SK-N-SH treated with all-trans-retinoic acid at 6 μM for 48 hours (cell line): Measurements from ENCODE around the gene VCP.

Experiments
- ATAC-seq: fragments of 200-7000 bp; cut with Tn5 transposase; 3 replicates; pipeline ENCODE4 v1.9.1; 2020; ENCODE audit warnings: mild to moderate bottlenecking, moderate library complexity
- ARNTL ChIP-seq: fragments of 450-650 bp; formaldehyde crosslinking; IDR thresholded peaks from 2 replicates; pipeline ENCODE4 v1.5.0; 2020; ENCODE audit warnings: low read depth, mild to moderate bottlenecking, moderate library complexity, borderline replicate concordance
- BACH2 ChIP-seq: fragments of 250-450 bp; sonication (Bioruptor Pico); IDR thresholded peaks from 2 replicates; pipeline ENCODE4 v1.9.0; 2021; ENCODE audit warnings: mild to moderate bottlenecking, borderline replicate concordance
- CREB5 ChIP-seq: fragments of 250-450 bp; sonication (Bioruptor Pico); IDR thresholded peaks from 2 replicates; pipeline ENCODE4 v1.5.1; 2020; ENCODE audit warnings: low read depth, mild to moderate bottlenecking, moderate library complexity
- CSDC2 ChIP-seq: fragments of 250-450 bp; sonication (Bioruptor Pico); IDR thresholded peaks from 2 replicates; pipeline ENCODE4 v1.5.0; 2020; ENCODE audit warnings: mild to moderate bottlenecking, moderate library complexity
- ESRRG ChIP-seq: fragments of 250-450 bp; sonication (Bioruptor Pico); IDR thresholded peaks from 2 replicates; pipeline ENCODE4 v1.6.1; 2021; ENCODE audit warnings: mild to moderate bottlenecking
- ISL1 ChIP-seq: fragments of 250-450 bp; sonication (Bioruptor Pico); IDR thresholded peaks from 2 replicates; pipeline ENCODE4 v2.1.2; 2022; ENCODE audit warnings: mild to moderate bottlenecking, moderate library complexity
- OSR1 ChIP-seq: fragments of 250-450 bp; sonication (Bioruptor Pico); IDR thresholded peaks from 2 replicates; pipeline ENCODE4 v1.8.0; 2022; ENCODE audit warnings: moderate library complexity, mild to moderate bottlenecking, inconsistent platforms
- PATZ1 ChIP-seq: fragments of 250-450 bp; sonication (Bioruptor Pico); IDR thresholded peaks from 2 replicates; pipeline ENCODE4 v1.8.0; 2020; ENCODE audit warnings: mild to moderate bottlenecking, moderate library complexity, borderline replicate concordance
- POU6F1 ChIP-seq: fragments of 250-450 bp; sonication (Bioruptor Pico); IDR thresholded peaks from 2 replicates; pipeline ENCODE4 v1.8.0; 2021; ENCODE audit warnings: low read depth, mild to moderate bottlenecking, moderate library complexity, borderline replicate concordance
- PPARA ChIP-seq: fragments of 250-450 bp; sonication (Bioruptor Pico); IDR thresholded peaks from 2 replicates; pipeline ENCODE4 v1.5.0; 2020; ENCODE audit warnings: mild to moderate bottlenecking, borderline replicate concordance
- SNAI2 ChIP-seq: fragments of 250-450 bp; sonication (Bioruptor Pico); IDR thresholded peaks from 2 replicates; pipeline ENCODE4 v1.5.0; 2020; ENCODE audit warnings: mild to moderate bottlenecking, moderate library complexity
- TCF4 ChIP-seq: fragments of 250-450 bp; sonication (Bioruptor Pico); IDR thresholded peaks from 2 replicates; pipeline ENCODE4 v1.8.0; 2021; ENCODE audit warnings: mild to moderate bottlenecking, moderate library complexity, borderline replicate concordance
- TOX ChIP-seq: fragments of 250-450 bp; sonication (Bioruptor Pico); IDR thresholded peaks from 2 replicates; pipeline ENCODE4 v1.8.0; 2021; ENCODE audit warnings: mild to moderate bottlenecking, moderate library complexity, borderline replicate concordance
- TSHZ2 ChIP-seq: fragments of 250-450 bp; sonication (Bioruptor Pico); IDR thresholded peaks from 2 replicates; pipeline ENCODE4 v1.5.0; 2020; ENCODE audit warnings: mild to moderate bottlenecking, moderate library complexity
- ZC3H10 ChIP-seq: fragments of 250-450 bp; sonication (Bioruptor Pico); IDR thresholded peaks from 2 replicates; pipeline ENCODE4 v1.5.1; 2021; ENCODE audit warnings: mild to moderate bottlenecking, moderate library complexity
- ZFP3 ChIP-seq: fragments of 250-450 bp; sonication (Bioruptor Pico); IDR thresholded peaks from 2 replicates; pipeline ENCODE4 v1.5.0; 2020; ENCODE audit warnings: mild to moderate bottlenecking, moderate library complexity
- ZFP30 ChIP-seq: fragments of 450-650 bp; formaldehyde crosslinking; IDR thresholded peaks from 2 replicates; pipeline ENCODE4 v1.5.0; 2022; ENCODE audit warnings: mild to moderate bottlenecking, moderate library complexity
- ZNF565 ChIP-seq: fragments of 450-650 bp; formaldehyde crosslinking; conservative IDR thresholded peaks from 2 replicates; pipeline ENCODE4 v1.5.0; 2020; ENCODE audit warnings: low read depth, mild to moderate bottlenecking, moderate library complexity
- ZNF70 ChIP-seq: fragments of 450-650 bp; formaldehyde crosslinking; IDR thresholded peaks from 2 replicates; pipeline ENCODE4 v1.5.0; 2020; ENCODE audit warnings: mild to moderate bottlenecking, moderate library complexity
- ZNF8 ChIP-seq: fragments of 450-650 bp; formaldehyde crosslinking; IDR thresholded peaks from 2 replicates; pipeline ENCODE4 v1.5.0; 2020; ENCODE audit warnings: mild to moderate bottlenecking, moderate library complexity

The VCP gene

GRCh38 chr9:35069020-35069419 is 3.4 kb downstream of the VCP start:
- TF ChIP-seq SNAI2 (CRISPR knock-in tag) (no peak), CREB5 (CRISPR knock-in tag) (no peak), PPARA (CRISPR knock-in tag) (no peak), BACH2 (CRISPR knock-in tag) (no peak), ZNF70 (CRISPR knock-in tag) (no peak), ARNTL (no peak), ZC3H10 (CRISPR knock-in tag) (no peak), ZFP3 (no peak), TSHZ2 (no peak), POU6F1 (CRISPR knock-in tag) (no peak), TCF4 (CRISPR knock-in tag) (no peak), PATZ1 (CRISPR knock-in tag) (no peak), ZNF8 (no peak), OSR1 (CRISPR knock-in tag) (no peak), ZNF565 (CRISPR knock-in tag) (no peak), ZFP30 (CRISPR knock-in tag) (no peak)
- ATAC-seq = no peak

GRCh38 chr9:35067056-35067455 is 5.4 kb downstream of the VCP start:
- TF ChIP-seq ESRRG (CRISPR knock-in tag) (no peak), SNAI2 (CRISPR knock-in tag) (no peak), CSDC2 (no peak), TSHZ2 (no peak), TOX (no peak)
- no peak for ATAC-seq

GRCh38 chr9:35060548-35061207 is 11.7 kb downstream of the VCP start:
- TF ChIP-seq OSR1 (CRISPR knock-in tag) (no peak), TOX (no peak), ISL1 (CRISPR knock-in tag) (no peak), ESRRG (CRISPR knock-in tag) (no peak), ZFP30 (CRISPR knock-in tag) (no peak), BACH2 (CRISPR knock-in tag) (no peak), PATZ1 (CRISPR knock-in tag) (no peak), TSHZ2 (no peak), PPARA (CRISPR knock-in tag) (no peak)
- ATAC-seq = no peak
